Measurements from ENCODE around the gene APRT.

DNA sequence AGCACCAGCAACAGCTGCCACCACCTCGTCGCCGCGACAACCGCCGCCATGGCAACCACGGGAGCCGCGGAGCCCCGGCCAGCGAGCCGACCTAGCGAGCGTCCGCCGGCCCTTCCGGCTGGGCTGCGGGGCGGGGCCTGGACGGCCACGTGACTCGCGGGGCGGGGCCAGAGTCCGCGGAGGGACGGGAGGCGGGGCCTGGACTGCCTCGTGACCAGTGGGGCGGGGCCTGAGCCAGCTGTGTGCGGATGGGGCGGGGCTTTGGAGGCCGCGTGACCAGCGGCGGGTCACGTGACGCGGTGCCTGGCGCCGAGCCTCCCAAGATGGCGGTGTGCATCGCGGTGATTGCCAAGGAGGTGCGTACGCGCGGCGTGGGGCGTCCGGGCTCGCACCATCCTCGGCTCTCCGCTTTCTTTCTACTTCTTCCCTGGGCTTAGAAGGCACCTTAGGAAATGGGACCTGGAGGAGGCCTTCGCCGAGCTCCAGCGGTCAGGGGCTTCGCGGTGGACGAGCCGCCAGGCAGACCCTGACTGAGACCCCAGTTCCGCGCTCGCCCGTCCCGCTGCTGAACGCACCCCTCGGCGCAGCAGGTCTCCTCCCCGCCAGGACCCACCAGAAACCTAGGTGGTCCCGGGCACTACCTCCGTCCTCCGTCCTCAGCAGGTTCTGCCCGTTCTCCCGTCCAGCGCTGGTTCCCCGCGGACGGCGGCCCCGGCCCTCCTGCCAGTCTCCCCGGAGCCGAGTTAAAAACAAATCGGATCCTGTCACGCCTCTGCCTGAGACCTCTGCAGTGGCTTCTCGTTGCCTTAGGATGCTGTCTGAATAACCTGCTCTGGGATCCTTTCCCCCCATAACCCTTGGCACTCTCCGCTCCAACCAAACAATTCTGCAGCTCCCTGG is 45.4 kb upstream of the APRT start, which contains the start of the genes GALNS and TRAPPC2L:
- TF ChIP-seq POLR2A (IDR thresholded peaks at IDR 0.05; ENCODE audit: low read depth) = no peak
- TF ChIP-seq, protein P1, sequence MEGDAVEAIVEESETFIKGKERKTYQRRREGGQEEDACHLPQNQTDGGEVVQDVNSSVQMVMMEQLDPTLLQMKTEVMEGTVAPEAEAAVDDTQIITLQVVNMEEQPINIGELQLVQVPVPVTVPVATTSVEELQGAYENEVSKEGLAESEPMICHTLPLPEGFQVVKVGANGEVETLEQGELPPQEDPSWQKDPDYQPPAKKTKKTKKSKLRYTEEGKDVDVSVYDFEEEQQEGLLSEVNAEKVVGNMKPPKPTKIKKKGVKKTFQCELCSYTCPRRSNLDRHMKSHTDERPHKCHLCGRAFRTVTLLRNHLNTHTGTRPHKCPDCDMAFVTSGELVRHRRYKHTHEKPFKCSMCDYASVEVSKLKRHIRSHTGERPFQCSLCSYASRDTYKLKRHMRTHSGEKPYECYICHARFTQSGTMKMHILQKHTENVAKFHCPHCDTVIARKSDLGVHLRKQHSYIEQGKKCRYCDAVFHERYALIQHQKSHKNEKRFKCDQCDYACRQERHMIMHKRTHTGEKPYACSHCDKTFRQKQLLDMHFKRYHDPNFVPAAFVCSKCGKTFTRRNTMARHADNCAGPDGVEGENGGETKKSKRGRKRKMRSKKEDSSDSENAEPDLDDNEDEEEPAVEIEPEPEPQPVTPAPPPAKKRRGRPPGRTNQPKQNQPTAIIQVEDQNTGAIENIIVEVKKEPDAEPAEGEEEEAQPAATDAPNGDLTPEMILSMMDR (IDR thresholded peaks at IDR 0.05) = no peak
- TF ChIP-seq POLR2AphosphoS5 (IDR thresholded peaks at IDR 0.05) = peak; percentile 92 to 94

Measured in esophagus muscularis mucosa (tissue), 3 donors.